GM21526 (cell line): ENCODE results near the gene NPB.
"Not testable (repeated sequence)": the region's sequence is repeated elsewhere in the genome, so short reads cannot be mapped to it uniquely, and the experiment has no call there.

Source experiments
- ATAC-seq: cut with Tn5 transposase; IDR thresholded peaks from one replicate; pipeline ENCODE4 v1.9.1; 2021; ENCODE audit warnings: moderate library complexity; ENCODE audit not compliant: unreplicated experiment, low FRiP score

The NPB gene

DNA sequence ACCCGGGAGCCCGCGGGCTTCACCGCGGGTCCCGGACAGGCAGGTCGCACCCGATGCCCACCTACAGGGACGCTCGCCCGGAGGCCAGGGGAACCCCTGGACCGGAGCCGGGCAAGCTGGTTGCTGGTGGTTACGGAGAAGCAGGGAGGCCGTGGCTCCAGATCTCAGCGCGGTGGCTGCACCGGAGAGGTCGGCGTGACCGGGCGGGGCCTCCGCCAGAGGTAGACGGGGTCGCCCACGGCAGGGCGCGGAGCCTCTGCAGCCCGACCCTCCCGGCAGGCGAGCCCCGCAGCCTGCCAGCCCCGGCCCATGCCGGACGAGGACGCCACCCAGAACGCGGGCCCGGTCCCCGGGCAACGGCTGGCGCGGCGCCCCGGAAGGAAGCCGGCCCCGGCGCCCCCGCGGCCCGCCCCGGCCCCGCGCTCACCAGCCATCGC lies 8.8 kb downstream of the NPB start:
- peak; percentile 18 for ATAC-seq

DNA sequence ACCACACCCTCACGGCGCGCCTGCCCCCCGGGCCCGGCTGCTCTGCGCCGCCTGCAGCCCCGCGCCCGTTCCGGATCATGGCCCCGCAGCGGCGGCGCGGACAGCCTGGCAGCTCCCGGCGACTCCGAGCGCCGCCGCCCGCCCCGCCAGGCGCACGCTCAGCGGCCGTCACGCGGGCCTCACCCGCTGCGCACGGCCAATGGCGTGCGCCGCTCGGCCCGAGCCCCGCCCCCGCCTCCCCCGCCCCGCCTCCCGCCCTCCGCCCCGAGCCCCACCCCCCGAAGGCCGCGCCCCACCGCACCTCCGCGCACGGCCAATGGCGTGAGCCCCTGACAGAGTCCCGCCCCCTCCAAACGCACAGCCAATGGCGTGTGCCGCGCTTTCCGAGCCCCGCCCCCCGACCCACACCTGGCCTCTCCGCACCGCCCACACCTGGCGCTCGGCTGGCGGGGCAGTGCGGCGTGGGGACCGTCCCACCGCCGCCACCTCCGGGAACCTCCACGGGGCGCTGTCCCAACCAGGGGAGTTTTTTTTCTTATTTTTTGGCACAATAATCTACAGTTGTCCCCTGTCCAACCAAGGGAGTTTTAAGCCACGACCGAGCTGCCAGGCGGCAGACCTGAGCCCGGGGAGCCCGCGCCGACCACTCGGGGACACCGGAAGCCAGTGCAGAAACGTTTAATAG lies 9.4 kb downstream of the NPB start, which contains the start of gene PCYT2:
Gene PCYT2, minus strand, starts transcription at position 123 of the 685 bp plus-strand sequence. Its CDS starts 44 bp downstream, at position 79.
- ATAC-seq = peak; percentile 52

DNA sequence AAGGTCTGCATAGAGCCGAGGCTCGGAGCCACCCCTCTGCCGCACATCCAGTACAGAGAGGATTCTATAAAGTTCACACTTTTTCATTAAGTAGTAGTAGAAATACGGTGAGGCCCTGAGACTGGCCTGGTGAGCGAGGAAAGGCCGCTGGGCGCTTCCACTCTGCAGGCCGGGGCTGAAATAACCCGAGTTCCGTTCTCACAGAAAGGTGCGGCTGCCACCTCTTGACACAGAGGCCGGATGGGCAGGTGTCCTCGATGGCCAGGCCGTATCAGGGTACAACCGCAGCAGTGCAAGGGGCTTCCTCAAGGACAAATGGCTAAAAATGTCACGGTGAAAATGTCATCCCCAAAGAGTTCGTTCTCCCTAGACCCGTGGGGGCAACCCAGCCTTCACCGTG lies 9.9 kb downstream of the NPB start:
- no peak for ATAC-seq

DNA sequence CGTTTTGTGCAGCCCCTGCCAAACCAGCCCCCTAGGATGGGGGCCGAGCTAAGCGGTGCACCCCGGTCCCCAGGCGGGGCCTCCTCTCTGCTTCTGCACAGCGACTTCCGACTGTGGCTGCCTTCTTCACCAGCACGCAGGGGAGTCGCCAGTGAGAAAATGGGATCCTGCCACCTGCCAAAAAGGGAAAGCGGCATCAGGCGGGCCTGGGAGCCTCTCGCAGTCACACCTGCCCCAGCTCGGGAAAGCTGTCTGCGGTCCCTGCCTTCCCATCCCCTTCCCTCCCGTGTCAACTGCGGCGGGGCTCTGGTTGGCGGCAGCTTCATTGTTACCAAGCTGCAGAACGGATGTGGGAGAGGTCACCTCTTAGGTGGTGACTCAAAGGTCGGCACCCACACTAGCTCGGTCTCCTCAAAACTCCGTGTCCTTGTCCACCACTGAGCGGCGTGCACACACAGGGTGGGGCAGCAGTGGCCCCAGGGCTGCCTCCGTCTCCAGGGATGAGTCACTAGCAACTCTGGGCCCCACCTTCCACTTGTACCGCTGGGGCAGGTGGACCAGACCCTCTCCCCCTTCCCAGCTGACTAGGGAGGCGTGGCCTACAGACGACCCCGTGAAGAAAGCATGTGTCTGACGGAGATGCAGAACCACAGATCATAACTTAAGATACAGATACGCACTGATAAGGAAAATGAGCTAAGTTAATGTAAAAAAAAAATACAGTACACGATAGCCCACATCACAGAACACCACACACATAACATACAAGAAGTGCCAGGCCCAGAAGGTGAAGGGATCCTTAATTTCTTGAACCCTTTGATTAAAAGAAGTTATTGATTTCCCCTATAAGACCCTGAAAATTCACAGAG lies 10.6 kb downstream of the NPB start:
- ATAC-seq = no peak

DNA sequence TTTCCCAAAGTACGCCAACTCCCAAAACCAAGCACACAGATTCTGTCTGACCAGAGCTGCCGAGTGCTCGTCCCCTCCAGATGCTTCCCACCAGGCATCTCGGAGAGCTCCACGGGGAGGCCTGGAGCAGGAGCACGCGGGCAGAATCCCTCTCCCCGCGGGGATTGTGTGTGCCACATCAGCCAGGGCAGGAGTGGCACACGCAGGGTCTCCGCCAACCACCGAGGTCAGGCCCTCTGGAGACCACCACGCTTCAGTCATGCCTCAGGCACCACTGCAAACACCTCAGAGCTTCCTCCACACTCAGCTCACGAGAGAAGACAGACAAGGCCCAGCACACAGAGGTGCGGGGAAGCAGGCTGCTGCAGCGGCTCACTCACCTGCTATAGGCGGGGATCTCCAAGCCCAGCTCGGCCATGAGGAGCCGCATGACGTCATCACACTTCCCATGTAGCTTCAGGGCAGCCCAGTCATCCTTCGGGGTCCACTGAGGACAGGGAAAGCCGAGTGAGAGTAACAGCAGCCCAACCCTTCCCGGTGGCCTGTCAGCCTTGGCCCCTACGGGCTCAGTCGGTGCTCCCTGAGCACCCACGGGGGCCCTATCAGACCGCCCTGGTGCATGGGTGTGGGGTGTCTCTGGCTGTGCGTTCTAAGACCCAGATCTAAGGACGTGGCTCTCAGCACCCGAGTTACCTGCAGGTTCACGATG lies 11.5 kb downstream of the NPB start:
- no peak for ATAC-seq

DNA sequence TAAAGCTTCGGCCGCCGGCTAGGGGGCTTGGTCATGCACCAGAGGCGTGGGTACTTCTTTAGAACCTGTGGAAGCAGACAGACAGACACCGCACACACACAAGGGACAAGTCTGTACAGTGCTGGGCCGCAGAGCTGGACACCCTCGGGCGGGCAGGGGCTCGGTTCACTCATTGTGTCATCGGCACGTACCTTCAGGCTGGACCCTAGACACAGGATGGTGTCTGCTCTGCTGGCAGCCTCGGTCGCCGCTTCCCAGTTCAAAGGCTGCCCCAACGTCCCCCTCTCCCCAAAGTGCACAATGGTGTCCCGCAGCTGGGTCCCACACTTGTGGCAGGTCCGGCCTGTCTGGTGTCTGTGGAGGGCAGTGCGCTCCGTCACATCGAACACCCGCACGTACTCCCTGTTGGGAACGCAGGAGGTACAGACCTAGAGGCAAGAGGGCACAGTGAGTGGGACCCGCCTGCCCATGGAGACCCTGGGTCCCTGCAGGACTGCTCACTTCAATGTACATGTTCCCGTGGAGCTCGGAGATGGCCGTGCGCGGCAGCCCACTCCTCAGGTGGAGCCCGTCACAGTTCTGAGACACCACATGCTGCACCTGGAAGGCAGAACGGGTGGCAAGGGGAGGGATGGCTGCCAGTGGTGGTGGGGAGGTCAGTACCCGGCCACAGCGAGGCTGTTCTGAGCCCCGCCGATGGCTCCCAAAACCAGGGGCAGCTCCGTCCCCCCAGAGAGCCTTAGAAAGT lies 12.2 kb downstream of the NPB start:
- ATAC-seq = no peak

DNA sequence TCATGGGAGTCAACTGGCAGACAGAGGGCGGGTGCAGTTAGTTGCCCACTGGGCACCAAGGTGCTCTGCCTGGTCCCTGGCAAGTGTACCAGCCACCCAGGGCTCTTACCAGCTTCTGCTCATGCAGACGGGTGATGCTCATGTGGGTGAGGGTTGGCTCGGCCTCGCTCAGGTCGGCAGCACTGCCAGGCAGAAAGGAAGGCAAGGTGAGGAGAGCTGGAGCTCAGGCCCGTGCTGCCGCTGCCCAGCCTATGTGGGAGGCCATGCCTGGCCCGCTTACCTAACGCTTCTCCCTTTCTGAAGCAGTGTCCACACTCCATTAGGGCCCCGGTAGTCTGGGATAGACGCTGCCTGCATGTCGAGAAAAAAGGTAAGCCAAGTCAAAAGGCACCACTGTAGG lies 13.3 kb downstream of the NPB start:
- ATAC-seq = no peak

DNA sequence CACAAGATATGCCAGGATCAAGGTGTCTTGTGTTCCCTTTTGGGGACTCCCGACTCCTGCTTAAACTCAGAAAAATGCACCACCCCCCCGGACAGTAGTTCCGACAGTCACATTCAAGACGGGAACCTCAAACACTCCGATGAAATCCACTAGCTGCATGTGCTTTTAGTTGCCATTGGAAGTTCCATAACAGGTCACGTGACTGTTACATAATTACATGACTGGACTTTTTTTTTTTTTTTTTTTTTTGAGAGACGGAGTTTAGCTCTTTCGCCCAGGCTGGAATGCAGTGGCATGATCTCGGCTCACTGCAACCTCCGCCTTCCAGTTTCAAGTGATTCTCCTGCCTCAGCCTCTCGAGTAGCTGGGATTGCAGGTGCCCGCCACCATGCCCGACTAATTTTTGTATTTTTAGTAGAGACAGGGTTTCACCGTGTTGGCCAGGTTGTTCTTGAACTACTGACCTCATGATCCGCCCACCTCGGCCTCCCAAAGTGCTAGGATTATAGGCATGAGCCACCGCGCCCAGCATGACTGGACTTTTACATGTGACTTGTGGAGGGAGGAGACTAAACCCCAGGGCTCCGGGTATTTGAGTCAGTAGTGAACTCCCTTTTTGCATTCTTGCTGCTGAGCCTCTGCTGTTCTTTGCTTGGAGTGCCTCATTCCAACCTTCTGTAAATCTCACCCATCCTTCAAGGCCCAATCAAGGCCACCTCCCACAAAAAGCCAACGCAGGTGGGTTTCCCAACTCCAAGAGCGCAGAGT lies 14.4 kb downstream of the NPB start:
- ATAC-seq = no peak

DNA sequence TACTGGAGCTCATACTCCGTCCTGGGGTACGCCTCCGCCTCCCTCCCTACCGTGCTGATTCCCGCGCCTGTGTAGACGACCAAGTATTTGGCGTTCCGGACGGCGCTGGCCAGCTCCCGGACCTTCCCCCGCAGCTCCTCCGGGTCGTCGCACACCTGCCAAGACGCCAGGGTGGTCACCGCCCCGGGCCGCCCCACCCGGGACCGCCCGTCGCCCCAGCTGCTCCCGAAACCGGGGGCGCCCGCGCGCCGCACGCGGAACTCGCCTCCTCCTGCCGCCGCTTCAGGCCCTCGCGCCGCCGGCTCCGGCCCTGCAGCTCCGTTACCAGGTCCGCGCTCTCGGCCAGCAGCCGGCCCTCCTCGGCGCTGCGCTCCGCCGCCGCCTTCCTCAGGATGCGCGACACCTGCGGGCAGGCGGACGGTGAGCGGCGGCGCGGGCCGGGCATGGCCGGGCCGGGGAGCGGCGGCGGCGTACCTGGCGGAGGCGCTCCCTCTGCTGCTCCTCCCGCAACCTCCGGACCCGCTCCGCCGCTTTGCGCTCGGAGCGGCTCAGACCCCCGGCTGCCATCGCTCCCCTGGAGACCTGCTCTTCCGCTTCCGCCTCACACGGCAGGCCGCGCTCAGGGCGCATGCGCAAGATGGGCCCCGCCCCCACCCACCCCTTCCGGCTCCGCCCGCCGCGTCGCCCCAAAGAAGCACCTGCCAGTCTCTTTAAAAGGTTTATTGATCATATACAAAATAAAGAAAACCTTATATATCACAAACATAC lies 15.7 kb downstream of the NPB start, which contains the start of gene SIRT7:
Gene SIRT7, minus strand, starts transcription at position 612 of the 768 bp plus-strand sequence. Its CDS starts 45 bp downstream, at position 567.
- peak; percentile 50 for ATAC-seq

DNA sequence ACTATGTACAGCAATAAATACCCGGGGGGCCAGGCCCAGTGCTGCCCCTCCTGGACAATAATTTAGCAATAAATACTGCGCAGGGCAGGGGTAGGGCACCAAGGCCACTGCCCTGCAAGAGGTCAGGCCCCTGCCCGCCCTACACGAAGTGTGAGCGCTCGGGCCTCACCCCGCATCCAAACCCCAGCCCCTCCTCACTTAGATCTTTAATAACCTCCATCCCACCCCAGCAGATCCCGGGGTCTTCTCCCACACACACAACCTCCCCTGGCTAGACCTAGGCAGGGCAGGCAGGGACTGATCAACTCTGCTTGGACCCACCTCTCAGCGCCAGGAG lies 16.3 kb downstream of the NPB start:
- ATAC-seq = not testable (repeated sequence)

DNA sequence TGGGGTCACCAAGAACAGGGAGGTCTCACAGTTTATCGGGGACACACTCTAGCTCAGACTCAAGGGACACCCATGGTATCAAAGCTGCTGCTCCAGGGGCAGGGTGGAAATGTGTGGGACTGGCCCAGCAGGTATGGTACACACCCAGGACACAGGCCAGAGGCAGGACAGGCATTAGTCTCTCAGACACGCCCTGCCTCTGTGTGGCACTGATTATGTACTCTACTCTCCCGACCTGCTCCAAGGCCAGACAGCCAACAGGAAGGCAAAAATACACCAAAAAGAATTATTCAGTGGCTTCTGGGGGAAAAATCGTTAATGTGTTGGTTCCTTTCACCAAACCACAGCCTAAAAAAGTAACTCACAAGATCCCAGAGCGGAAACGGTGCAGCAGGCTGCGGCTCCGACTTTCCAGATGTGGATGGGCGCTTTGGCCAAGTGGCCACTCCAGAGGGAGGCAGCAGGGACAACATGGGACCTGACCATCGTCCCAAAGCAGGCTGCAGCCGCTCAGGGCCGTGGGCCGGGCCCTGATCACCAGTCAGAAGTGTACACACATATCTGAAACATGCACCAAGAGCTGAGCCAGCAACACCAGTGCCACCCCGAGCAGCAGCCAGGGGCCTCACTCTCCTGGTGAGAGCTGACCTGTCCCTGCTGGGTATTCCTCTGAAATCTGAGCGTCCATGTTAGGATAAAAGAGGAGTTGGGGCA lies 17.0 kb downstream of the NPB start:
- no peak for ATAC-seq

DNA sequence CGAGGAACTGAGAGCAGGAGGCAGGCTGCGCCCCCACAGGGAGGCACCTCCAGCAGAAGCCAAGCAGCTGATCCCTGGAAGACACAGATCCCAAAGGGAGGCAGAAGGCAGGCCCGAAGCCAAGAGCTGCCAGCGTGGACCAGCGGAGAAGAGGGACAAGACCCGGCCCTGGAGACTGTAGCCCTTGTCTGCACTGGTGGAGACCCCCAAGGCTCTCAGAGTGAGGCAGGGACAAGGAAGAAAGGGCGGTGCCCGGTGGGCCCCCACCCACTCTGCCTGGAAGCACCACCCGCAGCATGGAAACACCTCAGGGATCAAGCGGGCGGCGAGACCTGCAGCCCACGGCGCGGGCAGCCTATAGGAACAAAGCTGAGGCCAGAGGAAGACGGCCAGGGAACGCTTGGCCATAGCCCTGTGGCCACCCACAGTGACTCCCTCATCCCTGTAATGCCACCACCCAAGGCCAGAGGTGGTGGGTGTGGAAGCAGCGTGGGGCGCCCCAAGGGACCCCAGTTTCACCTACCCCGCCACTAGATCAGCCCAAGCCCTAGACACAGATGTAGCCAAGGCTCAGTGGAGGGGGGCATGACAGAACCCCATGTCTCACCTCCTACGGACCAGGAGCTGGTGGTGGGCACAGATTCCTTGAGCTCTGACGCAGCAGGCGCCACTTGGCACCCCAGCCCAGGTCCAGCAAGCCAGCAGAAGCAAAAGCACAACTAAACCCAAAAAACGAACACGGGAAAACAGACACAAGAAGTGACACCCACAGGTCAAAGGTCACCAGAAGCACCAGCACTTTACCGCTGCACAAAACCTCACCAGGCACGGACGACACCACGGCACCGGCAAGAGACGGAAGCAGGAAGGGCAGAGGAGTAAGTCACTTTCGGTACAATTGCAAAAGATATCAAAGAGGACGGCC lies 18.8 kb downstream of the NPB start:
- ATAC-seq = no peak

DNA sequence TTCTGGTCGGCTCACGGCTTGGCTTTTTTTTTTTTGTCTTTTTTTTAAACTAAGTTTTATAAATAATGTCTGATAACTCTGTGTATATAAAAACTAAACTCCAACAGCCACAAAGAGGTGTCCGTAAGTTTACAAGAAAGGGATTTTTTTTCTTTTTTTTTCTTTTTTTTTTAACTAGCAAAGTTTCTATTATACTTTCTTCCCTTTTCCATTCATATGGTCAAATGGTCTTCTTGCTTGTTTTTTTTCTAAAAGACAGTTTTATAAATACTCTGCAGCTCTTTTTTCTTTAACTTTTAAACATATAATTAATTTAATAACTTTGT lies 19.5 kb downstream of the NPB start:
- ATAC-seq = no peak

DNA sequence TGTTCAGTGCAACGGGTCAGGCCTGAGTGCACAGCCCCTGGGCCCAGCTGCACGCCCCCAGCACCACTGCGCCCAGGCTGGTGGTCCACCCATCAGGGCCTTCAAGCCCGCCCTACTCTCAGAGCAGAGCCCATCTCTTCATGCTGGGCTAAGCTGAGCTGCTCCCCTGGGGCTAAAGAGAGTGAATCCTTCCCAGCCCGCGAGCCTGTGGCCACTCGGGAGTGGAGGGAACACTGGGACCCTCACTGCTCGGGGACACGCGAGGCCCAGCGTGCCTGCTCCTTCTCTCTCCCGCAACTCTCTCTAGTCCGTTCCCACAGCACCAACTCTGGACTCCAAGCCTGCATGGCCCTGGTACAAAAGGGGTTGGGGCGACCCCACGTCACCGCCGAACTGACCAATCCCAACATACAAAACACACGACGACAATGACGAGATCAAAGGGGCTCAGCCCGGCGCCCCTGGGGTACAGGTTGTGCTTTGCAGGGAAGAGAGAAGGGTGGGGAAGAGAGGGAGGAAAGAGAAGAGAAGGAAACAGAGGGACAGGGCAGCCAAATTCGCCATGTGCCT lies 20.0 kb downstream of the NPB start:
- no peak for ATAC-seq

DNA sequence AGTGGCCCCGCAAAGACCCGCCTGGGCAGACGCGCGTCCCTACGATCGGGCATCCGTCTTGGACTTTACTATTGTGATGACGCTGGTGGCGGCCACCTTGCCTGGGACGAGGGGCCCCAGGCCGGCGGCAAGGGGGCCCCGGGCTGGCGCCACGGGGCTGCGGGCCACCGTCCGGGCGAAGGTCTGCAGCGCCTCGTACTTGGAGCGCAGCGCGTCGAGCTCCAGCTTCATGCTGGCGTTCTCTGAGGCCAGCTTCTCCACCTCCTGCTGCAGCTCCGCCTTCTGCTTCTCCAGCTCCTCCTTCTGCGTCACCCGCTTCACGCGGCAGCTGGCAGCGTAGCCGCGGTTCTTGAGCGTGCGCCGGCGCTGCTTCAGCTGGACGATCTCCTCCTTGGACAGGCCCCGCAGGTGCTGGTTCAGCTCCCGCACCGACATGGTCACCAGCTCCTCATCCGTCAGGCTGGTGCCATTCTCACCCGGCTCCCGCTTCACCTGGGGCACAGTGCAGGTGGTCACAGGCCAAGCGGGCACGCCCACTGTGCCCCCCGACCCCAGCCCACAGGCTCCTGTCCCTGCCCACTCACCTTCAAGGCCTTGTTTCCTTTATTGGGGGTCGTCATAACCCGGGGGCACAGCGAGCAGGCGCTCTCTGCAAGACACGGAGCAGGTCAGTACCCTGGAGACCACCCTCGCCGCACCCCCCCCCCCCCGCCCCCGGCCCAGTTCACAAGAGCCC lies 20.7 kb downstream of the NPB start:
- ATAC-seq = no peak
